GM12872 (cell line): ENCODE results near the gene KCNQ2.

ENCODE experiments used
- TF ChIP-seq, protein P1 (sequence below): IDR thresholded peaks from 3 replicates; pipeline ENCODE4 v1.5.1; 2011; ENCODE audit warnings: low read depth, mild to moderate bottlenecking, low read length, moderate library complexity; ENCODE audit not compliant: insufficient read depth

KCNQ2 gene

DNA sequence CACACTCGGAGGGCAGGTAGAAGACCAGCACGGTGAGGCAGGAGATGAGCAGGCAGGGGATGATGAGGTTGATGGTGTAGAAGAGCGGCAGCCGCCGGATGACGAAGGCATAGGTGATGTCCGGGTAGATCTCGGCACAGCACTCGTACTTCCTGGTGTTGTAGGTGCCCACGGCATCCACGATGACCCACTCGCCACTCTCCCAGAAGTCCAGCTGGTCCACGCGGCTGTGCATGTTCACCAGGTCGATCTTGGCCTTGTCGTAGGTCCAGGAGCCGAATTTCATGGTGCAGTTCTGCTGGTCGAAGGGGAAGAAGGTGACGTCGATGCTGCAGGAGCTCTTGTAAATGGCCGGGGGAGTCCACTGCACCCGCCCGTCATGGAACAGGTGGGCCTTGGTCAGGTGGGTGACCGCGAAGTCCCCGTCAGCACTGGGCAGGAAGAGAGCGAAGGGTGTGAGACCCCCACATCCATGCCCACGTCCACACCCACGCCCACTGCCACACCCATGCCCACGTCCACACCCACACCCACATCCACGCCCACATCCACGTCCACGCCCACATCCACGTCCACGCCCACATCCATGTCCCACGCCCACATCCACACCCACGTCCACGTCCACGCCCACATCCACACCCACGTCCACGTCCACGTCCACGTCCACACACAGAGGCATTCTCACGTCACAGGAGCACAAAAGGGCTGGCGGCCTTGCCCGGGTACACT, 121.7 kb downstream of the KCNQ2 start:
- TF ChIP-seq, protein P1, sequence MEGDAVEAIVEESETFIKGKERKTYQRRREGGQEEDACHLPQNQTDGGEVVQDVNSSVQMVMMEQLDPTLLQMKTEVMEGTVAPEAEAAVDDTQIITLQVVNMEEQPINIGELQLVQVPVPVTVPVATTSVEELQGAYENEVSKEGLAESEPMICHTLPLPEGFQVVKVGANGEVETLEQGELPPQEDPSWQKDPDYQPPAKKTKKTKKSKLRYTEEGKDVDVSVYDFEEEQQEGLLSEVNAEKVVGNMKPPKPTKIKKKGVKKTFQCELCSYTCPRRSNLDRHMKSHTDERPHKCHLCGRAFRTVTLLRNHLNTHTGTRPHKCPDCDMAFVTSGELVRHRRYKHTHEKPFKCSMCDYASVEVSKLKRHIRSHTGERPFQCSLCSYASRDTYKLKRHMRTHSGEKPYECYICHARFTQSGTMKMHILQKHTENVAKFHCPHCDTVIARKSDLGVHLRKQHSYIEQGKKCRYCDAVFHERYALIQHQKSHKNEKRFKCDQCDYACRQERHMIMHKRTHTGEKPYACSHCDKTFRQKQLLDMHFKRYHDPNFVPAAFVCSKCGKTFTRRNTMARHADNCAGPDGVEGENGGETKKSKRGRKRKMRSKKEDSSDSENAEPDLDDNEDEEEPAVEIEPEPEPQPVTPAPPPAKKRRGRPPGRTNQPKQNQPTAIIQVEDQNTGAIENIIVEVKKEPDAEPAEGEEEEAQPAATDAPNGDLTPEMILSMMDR, result no peak
